CD4-positive, alpha-beta T cell treated with Interleukin-12 subunit alpha and Interleukin-12 subunit beta, for 1 hour (primary cell): Measurements from ENCODE around the gene PMIS2.
"Not testable (repeated sequence)": the region's sequence is repeated elsewhere in the genome, so short reads cannot be mapped to it uniquely, and the experiment has no call there.

Experiments
- DNase-seq: peaks from one replicate; pipeline ENCODE4 v3.0.0-alpha.2; 2020

Gene PMIS2

GRCh38 chr19:35595026-35595425 lies 9.1 kb downstream of the PMIS2 start:
- DNase-seq = not testable (repeated sequence)

GRCh38 chr19:35595928-35596327 lies 10.0 kb downstream of the PMIS2 start:
- DNase-seq = no peak

DNA sequence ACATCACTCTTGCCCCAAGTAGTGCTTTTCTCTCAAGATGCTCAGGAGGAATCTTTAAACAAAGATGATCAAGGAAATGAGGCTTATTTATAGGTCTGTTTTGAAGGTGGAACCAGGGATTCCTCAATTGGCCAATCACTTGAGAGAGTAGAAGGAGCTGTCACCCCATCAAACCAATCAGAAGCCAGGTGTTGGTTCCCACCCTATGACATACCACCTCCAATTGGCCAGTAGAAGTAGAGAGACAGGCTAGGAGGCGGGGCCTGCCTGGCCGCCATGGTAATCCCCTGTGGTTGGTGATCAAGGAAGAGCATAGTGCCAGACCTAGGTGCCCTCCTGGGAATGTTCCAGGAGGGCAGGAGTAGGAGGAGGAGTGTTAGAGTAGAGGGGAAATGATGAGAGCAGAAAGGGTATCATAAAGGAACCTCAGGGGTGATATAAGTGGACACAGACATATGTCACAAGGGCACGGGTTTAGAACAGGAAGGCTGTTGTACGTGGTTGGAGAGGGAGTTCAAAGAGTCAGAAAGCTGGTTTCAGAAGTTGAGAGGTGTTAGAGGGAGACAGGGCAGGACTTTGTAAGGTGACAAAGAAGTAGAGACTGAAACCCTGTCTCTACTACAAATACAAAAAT lies 10.5 kb downstream of the PMIS2 start:
- no peak for DNase-seq

GRCh38 chr19:35601971-35602370 lies 16.0 kb downstream of the PMIS2 start:
- no peak for DNase-seq

- not testable (repeated sequence) for DNase-seq
Observed at GRCh38 chr19:35604436-35604835, 18.5 kb downstream of the PMIS2 start.

- DNase-seq = not testable (repeated sequence)
Observed at GRCh38 chr19:35607170-35607569, 21.2 kb downstream of the PMIS2 start.

- DNase-seq = no peak
Observed at GRCh38 chr19:35607661-35608060, 21.7 kb downstream of the PMIS2 start.

DNA sequence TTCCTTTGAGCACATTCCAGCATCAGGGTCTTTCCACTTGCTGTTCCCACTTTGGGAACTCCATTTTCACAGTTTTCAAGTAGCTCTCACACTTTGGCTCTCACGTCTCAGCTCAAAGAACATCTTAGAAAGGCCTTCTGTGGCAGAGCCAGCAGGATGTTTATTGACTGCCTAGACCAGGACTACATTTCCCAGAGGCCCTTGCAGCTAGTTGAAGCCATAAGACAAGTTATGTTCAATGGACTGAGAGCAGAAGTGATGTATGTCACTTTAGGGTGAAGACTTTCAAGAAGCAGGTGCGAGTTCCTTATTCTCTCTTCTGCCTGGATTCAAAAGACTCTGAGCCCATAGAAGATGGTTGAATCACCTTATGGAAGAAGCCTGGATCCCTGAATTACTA lies 22.3 kb downstream of the PMIS2 start:
- DNase-seq = peak; percentile 6

DNA sequence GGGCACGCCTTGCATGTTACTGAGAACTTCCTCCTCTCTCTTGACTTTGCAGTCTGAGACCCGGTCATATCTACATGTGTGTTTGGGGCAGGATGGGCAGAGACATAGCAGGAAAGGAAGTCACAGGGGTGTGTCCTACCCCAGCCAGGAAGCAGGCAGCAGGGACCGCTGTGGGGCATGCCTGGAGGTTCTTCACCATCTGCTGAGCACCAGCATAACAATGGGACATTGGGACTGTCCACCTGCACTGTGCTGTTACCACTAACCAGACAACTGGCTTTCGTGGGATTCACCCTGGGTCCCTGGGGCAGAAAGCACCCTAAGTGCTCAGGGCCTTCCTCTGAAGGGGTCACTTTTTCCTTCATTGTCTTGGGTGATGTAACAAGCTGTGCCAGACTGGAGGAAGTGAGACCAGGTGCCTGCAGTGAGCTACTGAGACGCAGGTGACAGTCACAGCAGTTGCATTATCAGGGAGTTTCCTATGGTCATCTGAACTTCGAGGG lies 23.9 kb downstream of the PMIS2 start:
- peak; percentile 47 for DNase-seq

DNA sequence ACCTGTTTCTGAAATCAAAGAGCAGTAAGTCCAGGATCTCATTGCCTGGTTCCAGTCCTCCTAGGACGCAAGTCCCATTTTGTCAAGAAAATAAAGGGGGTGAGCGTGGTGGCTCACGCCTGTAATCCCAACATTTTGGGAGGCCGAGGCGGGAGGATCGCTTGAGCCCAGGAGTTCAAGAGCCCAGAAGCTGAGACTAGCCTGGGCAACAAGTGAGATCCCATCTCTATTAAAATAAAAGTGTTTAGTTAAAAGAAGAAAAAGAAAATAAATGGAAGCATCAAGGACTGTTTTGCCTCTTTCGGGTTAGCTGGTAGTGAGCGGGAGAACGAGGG lies 26.2 kb downstream of the PMIS2 start:
- peak; percentile 1 for DNase-seq

DNA sequence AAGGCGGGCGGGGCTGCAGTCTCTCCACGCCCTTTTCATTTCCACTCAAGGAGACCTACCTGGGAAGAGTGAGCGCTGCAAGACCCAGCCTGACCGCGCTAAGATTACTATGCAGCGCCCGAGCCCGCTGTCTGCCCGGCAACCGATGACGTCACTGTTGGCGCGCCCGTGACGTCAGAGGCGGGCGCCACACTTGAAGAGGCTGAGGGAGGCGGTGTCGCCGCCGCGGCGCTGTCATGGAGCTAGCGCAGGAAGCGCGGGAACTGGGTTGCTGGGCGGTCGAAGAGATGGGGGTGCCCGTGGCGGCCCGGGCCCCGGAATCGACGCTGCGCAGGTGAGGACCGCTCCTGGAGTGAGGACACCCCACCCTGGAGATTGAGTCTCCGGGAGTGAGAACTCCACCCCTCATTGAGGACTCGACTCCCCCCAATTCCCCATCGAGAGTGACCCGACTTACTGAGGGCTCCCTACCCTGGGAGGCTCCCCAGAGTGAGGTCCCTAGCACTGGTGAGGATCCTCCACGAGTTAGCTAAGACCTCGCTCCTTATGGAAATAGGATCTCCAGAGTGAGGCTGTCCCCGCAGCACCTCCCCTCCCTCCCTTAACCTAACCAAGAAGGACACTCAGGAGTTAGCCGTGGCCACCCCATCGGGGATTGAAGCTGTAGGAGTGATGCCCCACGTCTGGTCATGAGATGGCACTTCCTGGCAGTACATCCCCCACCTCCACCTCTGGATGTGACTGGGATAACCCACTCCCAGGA lies 26.8 kb downstream of the PMIS2 start, which contains the start of gene HAUS5:
Gene HAUS5 (plus strand): TSS at position 177 of the 763 bp plus-strand sequence. CDS start 60 bp downstream, at position 237.
- peak; percentile 96 for DNase-seq

GRCh38 chr19:35613574-35613973 lies 27.6 kb downstream of the PMIS2 start:
- no peak for DNase-seq

- no peak for DNase-seq
Observed at GRCh38 chr19:35615036-35615435, 29.1 kb downstream of the PMIS2 start.

- no peak for DNase-seq
Observed at GRCh38 chr19:35618857-35619256, 32.9 kb downstream of the PMIS2 start.

DNA sequence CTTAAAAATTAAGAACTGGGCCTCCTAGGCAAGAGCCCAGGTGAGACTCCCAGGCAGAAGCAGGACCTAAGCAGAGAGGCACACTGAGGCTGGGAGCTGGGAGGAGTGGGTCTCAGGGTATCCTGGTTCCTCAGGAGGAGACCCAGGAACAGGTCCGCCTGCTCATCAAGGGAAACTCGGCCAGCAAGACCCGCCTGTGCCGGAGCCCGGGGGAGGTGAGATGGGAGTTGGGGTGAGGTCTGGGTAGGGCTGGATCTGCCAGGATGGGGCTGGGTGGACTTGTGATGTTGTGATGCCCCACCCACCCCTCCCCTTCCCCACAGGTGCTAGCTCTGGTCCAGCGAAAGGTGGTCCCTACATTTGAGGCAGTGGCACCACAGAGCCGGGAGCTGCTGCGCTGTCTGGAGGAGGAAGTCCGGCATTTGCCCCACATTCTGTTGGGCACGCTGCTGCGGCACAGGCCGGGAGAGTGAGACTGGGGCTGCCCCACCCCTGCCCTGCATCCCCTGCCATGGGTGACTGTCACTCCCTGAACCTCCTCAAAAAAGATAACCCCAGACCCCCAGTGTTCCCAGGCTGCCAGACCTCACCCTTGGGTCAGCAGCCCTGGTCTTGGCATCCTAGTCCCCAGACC lies 33.4 kb downstream of the PMIS2 start:
- DNase-seq = no peak

DNA sequence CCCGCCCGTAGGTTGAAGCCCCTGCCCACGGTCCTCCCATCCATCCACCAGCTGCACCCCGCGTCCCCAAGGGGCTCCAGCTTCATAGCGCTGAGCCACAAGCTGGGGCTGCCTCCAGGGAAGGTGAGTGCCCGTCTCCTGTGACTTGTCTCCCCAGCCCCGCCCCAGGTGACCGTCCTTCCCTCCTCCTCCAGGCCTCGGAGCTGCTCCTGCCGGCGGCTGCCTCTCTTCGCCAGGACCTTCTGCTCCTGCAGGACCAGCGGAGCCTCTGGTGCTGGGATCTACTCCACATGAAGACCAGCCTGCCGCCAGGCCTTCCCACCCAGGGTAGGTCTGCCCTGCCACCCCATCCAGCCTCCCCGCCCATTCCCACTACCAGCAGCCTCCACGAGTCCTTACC lies 34.0 kb downstream of the PMIS2 start:
- DNase-seq = no peak

DNA sequence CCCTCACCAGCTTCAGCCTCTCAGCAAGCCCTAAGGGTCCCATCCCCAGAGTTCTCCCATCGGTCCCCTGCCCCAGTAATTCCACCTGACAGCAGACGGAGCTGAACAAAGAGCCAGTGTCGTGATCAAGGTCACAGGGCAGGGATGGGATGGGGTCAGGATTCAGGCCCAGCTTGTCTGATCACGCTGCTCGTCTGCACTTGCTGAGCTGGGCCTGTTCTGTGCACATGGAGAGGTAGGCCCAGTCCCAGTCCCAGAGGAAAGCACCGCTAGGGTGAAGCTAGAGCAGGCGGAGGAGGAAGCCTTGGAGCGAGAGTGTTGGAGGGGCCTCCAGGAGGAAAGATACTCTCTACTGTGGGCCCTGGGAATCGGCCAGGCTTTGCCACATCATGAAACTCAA lies 35.7 kb downstream of the PMIS2 start:
- no peak for DNase-seq

- DNase-seq = no peak
Observed at GRCh38 chr19:35622750-35623149, 36.8 kb downstream of the PMIS2 start.

DNA sequence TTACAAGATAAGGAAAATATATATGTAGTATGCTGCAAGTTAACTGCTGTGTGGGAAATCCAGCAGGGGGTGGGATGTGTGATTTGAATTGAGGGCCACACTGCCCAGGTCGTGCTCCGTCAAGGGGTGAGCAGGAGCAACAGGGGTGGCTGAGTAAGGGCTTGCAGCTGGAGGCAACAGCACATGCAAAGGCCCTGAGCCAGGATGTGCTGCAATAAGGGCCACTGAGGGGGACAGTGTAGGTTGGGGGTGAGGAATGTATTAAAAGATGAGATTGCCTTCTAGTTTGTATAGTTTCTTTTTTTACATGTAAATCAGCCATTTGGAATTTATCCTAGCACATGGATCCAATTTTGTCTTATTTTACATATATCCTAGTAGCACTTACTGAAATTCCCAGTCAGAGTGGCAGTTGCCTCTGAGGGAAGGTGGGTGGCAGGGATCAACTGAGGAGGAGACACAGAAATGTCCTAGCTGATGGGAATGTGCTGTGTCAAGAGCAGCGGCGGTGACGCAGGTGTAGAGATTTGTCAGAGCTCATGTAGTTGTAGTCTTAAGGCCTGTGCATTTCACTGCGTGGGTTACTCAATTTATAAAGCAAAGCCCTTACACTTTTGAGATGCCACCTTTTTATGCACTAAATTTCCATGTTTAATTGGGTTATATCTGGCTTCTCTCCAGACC lies 37.5 kb downstream of the PMIS2 start:
- no peak for DNase-seq

DNA sequence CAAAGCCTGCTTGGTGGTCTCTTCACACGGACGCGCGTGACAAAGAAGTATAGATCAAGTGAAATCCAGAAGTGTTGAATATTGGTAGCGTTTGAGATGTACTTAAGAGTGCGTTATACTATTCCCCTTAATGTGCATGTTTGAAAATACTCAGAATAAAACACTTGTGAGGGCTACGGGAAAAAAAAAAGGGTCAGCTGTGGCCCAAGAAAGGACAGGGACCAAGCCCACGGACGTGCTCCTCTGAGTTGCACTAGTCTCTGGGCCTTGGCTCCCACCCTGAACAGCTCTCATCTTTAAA lies 42.2 kb downstream of the PMIS2 start:
- no peak for DNase-seq

DNA sequence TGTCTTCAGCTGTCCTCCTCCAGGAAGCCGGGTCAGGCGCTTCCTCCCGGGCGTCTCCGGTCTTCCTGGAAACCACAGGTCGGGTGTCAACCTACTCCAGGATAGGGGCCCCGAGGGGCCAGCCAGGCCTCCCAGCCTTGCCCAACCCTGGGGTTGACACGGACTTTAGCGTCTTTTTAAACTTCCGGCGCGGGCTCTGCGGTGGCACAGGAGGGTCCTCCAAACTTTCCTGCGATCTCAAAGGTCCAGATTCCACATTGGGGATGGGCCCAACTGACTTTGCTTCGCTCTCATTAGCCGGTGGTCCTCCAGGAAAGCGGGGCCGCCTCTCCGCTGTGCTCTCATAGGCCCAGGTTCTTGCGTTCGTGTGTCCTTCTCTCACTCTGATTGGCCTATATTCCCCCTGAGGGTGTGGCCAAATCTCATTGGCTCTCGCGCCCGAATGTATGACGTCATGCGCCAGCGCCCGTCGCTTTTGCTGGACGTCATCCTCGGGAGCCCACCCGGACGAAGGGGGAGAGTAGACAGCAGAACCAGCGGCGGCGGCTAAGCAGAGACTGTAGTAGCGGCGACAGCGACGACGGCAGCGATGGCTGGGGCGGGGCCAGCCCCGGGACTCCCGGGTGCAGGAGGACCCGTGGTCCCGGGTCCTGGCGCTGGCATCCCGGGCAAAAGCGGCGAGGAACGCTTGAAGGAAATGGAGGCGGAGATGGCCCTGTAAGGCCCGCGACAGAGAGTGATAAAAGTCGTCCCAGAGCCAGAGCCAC lies 42.8 kb downstream of the PMIS2 start, which contains the start of gene RBM42:
Gene RBM42 (plus strand): TSS at position 472 of the 767 bp plus-strand sequence. CDS start 118 bp downstream, at position 590.
- peak; percentile 98 for DNase-seq

GRCh38 chr19:35629332-35629633 lies 43.3 kb downstream of the PMIS2 start:
- DNase-seq = no peak
